SU-DHL-6 (cell line): ENCODE results near the gene SGIP1.

Experiments
- EZH2phosphoT487 ChIP-seq: fragments of 200-600 bp; sonication (generic), shearing (Covaris generic); conservative IDR thresholded peaks from 2 replicates; pipeline ENCODE4 v1.6.1; 2018; ENCODE audit warnings: mild to moderate bottlenecking, antibody characterized with exemption, low read length, moderate library complexity, mixed read lengths
- TF ChIP-seq, protein P1 (sequence below): fragments of 200-600 bp; sonication (generic); IDR thresholded peaks from one replicate; pipeline ENCODE4 v1.5.1; 2017; ENCODE audit warnings: antibody characterized with exemption, mild to moderate bottlenecking, low read length, moderate library complexity; ENCODE audit not compliant: insufficient read depth, poor library complexity, severe bottlenecking

DNA sequence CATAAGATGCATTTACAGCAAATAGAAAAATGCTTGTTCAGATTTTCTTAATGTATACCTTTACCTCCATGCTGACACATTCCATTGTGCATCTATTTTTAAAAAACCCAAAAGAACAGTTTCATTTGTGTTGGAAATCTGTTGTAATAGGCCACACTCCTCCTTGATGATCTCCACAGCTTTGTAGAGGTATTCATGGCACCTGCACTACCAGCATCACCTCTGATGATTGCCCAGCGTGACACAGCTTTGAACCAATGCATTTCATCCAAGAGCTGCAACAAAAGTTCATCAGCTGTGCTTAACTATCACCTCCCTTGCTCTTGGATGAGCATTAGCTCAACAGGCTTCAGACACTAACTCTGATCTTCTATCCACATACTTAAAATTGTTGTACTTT lies 226.6 kb downstream of the SGIP1 start:
- TF ChIP-seq, protein P1, sequence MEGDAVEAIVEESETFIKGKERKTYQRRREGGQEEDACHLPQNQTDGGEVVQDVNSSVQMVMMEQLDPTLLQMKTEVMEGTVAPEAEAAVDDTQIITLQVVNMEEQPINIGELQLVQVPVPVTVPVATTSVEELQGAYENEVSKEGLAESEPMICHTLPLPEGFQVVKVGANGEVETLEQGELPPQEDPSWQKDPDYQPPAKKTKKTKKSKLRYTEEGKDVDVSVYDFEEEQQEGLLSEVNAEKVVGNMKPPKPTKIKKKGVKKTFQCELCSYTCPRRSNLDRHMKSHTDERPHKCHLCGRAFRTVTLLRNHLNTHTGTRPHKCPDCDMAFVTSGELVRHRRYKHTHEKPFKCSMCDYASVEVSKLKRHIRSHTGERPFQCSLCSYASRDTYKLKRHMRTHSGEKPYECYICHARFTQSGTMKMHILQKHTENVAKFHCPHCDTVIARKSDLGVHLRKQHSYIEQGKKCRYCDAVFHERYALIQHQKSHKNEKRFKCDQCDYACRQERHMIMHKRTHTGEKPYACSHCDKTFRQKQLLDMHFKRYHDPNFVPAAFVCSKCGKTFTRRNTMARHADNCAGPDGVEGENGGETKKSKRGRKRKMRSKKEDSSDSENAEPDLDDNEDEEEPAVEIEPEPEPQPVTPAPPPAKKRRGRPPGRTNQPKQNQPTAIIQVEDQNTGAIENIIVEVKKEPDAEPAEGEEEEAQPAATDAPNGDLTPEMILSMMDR, result no peak
- TF ChIP-seq EZH2phosphoT487, result no peak
